Vagina (tissue), 2 donors: ENCODE measurements around the gene CAND2. TPM values are rescaled to one million over a fixed set of nuclear protein-coding genes. Genes with fewer than 3 reads are reported as not detected.

ENCODE experiments used
- DNase-seq, 2 donors: peaks; one replicate each; pipeline ENCODE4 v3.0.0-alpha.2; 2017; ENCODE audit errors: extremely low spot score in 2 of 2
- H3K27ac ChIP-seq: fragments of 200-600 bp; sonication (generic); one replicate; pipeline ENCODE4 v1.5.1; 2019
- H3K27me3 ChIP-seq: fragments of 200-600 bp; sonication (generic); one replicate; pipeline ENCODE4 v1.5.1; 2019
- H3K36me3 ChIP-seq, 2 donors: fragments of 200-600 bp; sonication (generic); one replicate each; pipeline ENCODE4 v1.5.1; 2017 to 2019
- H3K4me1 ChIP-seq: fragments of 200-600 bp; sonication (generic); one replicate; pipeline ENCODE4 v1.5.1; 2019
- H3K4me3 ChIP-seq, 2 donors: fragments of 200-600 bp; sonication (generic); 1 replicate in 1 of 2; 2 replicates in 1 of 2; pipeline ENCODE4 v1.5.1; 2016 to 2019
- H3K9me3 ChIP-seq: fragments of 200-600 bp; sonication (generic); one replicate; pipeline ENCODE4 v1.5.1; 2019
- POLR2A ChIP-seq, 2 donors: fragments of 450-650 bp; IDR thresholded peaks; one replicate each; pipeline ENCODE4 v1.6.1; 2017; ENCODE audit warnings: antibody characterized with exemption in 2 of 2, mild to moderate bottlenecking in 2 of 2, moderate library complexity in 2 of 2
- POLR2AphosphoS5 ChIP-seq, 2 donors: sonication (generic); formaldehyde crosslinking; IDR thresholded peaks; one replicate each; pipeline ENCODE4 v1.9.0; 2017; ENCODE audit warnings: antibody characterized with exemption in 2 of 2, mild to moderate bottlenecking in 2 of 2, low read depth in 1 of 2; ENCODE audit not compliant: insufficient read depth in 1 of 2
- intact Hi-C: fragments of 100-400 bp; cut with DNase I; formaldehyde crosslinking; loops from one replicate; pipeline ENCODE4 v1.15.1; 2023
- total RNA-seq: library from RNA; depleted of rRNA; stranded (reverse); fragments of >200 nt; gene quantifications from one replicate; pipeline ENCODE4 v1.2.3, GENCODE V29; 2016
- TF ChIP-seq, protein P1 (sequence below), 3 experiments: fragments of 450-650 bp in 2 of 3; fragments of 200-600 bp in 1 of 3; sonication (generic) in 1 of 3; IDR thresholded peaks; one replicate each; pipeline ENCODE4 v1.5.1; 2017 to 2019; ENCODE audit warnings: antibody characterized with exemption in 3 of 3, mild to moderate bottlenecking in 2 of 3, moderate library complexity in 2 of 3

The CAND2 gene
- total RNA-seq, 1 donor from 2014 or later: 12.5 TPM

DNA sequence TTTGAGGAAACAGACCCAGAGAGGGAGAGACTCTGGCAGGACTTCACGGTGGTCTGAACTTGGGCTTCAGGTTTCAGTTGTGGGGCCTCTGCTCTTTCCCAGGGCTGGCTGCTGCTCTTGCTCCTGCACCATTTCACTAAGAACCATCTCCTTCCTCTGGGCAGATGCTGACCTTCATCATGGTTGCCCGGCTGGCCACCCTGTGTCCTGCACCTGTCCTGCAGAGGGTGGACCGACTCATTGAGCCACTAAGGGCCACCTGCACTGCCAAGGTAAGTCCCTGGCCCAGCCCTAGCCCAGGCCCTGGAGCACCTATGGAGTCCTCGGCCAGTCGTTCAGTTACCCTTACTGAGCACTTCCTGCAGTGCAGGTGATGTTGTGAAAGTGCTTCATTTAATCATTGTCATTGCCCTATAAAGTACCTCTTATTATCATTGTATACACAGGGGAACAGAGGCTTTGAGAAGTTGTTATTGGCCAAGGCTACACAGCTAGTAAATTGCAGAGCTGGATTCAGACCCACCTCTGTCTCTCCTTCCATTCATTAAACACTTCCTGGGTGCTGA, 34.9 kb downstream of the CAND2 start:
- H3K9me3 ChIP-seq: no peaks in the 10 kb centered on the region
- peaks cover 0 to 58% of the 10 kb centered on the region in 2 donors for H3K36me3 ChIP-seq
- H3K4me1 ChIP-seq: no peaks in the 10 kb centered on the region
- no peak overlapping the region for H3K4me3 ChIP-seq
- no peak for DNase-seq
- H3K27ac ChIP-seq: no peak overlapping the region
- H3K27me3 ChIP-seq: no peaks in the 10 kb centered on the region
- intact Hi-C loops: no loop called here
- TF ChIP-seq POLR2A (IDR thresholded peaks at IDR 0.05) (no peak), POLR2AphosphoS5 (IDR thresholded peaks at IDR 0.05; ENCODE audit: insufficient read depth in 1 of 2, low read depth in 1 of 2) (no peak)
- TF ChIP-seq, protein P1, sequence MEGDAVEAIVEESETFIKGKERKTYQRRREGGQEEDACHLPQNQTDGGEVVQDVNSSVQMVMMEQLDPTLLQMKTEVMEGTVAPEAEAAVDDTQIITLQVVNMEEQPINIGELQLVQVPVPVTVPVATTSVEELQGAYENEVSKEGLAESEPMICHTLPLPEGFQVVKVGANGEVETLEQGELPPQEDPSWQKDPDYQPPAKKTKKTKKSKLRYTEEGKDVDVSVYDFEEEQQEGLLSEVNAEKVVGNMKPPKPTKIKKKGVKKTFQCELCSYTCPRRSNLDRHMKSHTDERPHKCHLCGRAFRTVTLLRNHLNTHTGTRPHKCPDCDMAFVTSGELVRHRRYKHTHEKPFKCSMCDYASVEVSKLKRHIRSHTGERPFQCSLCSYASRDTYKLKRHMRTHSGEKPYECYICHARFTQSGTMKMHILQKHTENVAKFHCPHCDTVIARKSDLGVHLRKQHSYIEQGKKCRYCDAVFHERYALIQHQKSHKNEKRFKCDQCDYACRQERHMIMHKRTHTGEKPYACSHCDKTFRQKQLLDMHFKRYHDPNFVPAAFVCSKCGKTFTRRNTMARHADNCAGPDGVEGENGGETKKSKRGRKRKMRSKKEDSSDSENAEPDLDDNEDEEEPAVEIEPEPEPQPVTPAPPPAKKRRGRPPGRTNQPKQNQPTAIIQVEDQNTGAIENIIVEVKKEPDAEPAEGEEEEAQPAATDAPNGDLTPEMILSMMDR (IDR thresholded peaks at IDR 0.05): no peak

DNA sequence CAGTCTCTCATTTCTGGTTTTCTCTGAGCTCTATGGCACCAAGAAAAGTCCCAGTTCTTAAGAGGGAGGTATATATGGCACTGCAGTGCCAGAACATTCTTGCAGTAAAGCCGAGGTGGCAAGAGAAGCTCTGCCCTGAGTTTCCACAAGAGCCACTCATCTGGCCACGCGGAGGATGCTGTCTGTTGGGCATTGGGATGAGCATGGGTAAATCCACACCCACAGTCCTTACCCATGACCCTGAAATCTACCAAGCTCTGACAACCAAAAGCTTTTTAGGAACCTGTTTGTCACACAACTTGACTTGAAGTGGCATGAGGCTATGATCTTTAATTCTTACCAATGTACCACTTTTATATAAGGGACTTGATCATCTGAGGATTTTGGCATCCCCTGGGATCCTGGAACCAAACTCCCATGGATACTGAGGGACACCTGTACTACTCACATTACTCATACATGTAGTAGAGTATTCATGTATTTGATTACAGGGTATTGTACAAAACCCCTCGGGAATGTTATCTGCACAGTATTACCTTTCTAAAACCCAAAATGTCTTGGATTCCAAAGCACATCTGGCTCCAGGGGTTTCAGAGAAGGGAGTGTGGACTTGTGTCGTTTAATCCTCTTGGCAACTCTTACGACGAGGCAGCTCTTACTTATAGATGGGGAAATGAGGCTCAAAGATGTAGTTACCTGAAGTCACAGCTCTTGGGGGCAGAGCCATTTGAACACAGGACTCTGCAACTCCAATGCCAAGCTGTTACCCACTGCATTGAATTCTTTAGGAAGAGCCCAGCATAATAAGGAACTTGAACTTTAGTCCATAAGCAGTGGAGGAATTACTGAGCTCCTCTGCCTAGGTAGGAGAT, 36.1 kb downstream of the CAND2 start:
- Histone ChIP-seq H3K4me1 (peaks cover 10% of the 10 kb centered on the region), H3K9me3 (no peaks in the 10 kb centered on the region), H3K4me3 (no peak overlapping the region), H3K36me3 (peaks cover 0 to 70% of the 10 kb centered on the region in 2 donors), H3K27ac (no peak overlapping the region), H3K27me3 (no peaks in the 10 kb centered on the region)
- TF ChIP-seq, protein P1 (IDR thresholded peaks at IDR 0.05): no peak
- TF ChIP-seq POLR2A (IDR thresholded peaks at IDR 0.05): no peak
- TF ChIP-seq POLR2AphosphoS5 (IDR thresholded peaks at IDR 0.05; ENCODE audit: insufficient read depth in 1 of 2, low read depth in 1 of 2): no peak
- intact Hi-C loops: no loop called here
- no peak for DNase-seq

GRCh38 chr3:12833222-12834161, 37.0 kb downstream of the CAND2 start:
- H3K4me3 ChIP-seq: no peak overlapping the region
- H3K36me3 ChIP-seq: peaks cover 0 to 72% of the 10 kb centered on the region in 2 donors
- H3K27me3 ChIP-seq: no peaks in the 10 kb centered on the region
- TF ChIP-seq POLR2AphosphoS5 (IDR thresholded peaks at IDR 0.05; ENCODE audit: insufficient read depth in 1 of 2, low read depth in 1 of 2): no peak
- TF ChIP-seq POLR2A (IDR thresholded peaks at IDR 0.05): no peak
- TF ChIP-seq, protein P1 (IDR thresholded peaks at IDR 0.05): no peak
- DNase-seq: no peak
- H3K4me1 ChIP-seq: peaks cover 19% of the 10 kb centered on the region
- H3K9me3 ChIP-seq: no peaks in the 10 kb centered on the region
- H3K27ac ChIP-seq: no peak overlapping the region
- intact Hi-C loops: no loop called here

DNA sequence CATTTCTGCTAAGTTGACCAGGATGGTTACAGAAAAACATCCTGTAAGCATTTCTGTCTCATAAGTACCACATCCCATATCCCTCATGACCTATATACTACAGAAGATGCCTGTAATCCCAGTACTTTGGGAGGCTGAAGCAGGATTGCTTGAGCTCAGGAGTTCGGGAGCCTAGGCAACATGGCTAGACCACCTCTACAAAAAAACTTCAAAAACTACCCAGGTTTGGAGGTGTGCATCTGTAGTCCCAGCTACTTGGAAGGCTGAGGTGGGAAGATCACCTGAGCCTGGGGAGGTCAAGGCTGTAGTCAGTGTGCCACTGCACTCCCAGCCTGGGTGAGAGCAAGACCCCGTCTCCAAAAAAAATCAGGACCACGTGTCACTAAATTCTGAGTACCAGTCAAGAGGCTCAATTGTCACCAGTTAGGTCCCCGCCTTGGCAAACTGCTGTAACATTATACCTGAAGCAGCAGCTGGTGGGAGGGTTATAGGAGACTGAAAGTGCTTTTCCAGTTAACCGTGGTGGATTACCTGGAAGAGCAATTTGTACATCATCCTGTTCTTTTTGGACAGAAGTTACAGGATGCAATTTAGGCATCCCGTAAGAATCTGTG, 38.7 kb downstream of the CAND2 start:
- H3K27ac ChIP-seq: no peak overlapping the region
- DNase-seq: no peak
- TF ChIP-seq, protein P1 (IDR thresholded peaks at IDR 0.05): no peak
- no peak for TF ChIP-seq POLR2AphosphoS5 (IDR thresholded peaks at IDR 0.05; ENCODE audit: insufficient read depth in 1 of 2, low read depth in 1 of 2)
- TF ChIP-seq POLR2A (IDR thresholded peaks at IDR 0.05): no peak
- no peaks in the 10 kb centered on the region for H3K27me3 ChIP-seq
- no peaks in the 10 kb centered on the region for H3K9me3 ChIP-seq
- peaks cover 0 to 82% of the 10 kb centered on the region in 2 donors for H3K36me3 ChIP-seq
- intact Hi-C loops: no loop called here
- peaks cover 35% of the 10 kb centered on the region for H3K4me1 ChIP-seq
- H3K4me3 ChIP-seq: no peak overlapping the region
